ENCODE measurements around the gene RNF121.

DNA sequence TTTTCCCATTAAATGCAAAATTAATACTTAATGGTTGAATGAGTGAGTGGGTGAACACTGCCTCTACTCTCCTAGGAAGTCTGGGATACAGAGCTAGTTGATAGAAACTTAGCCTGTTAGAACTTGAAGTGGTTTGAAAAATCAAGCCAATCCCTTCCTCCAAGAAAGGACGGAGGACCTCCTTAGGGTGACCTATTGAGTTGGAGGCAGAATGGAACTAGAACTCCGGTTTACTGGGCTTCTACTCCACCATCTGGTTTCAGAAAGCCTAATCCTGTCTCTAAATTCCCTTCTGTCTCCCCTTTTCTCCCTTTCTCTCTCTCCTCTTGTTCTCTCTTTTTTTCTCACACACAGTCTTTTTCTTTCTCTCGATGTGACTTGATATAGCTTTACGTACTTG is 50.2 kb downstream of the RNF121 start:
- TF ChIP-seq, protein P1, sequence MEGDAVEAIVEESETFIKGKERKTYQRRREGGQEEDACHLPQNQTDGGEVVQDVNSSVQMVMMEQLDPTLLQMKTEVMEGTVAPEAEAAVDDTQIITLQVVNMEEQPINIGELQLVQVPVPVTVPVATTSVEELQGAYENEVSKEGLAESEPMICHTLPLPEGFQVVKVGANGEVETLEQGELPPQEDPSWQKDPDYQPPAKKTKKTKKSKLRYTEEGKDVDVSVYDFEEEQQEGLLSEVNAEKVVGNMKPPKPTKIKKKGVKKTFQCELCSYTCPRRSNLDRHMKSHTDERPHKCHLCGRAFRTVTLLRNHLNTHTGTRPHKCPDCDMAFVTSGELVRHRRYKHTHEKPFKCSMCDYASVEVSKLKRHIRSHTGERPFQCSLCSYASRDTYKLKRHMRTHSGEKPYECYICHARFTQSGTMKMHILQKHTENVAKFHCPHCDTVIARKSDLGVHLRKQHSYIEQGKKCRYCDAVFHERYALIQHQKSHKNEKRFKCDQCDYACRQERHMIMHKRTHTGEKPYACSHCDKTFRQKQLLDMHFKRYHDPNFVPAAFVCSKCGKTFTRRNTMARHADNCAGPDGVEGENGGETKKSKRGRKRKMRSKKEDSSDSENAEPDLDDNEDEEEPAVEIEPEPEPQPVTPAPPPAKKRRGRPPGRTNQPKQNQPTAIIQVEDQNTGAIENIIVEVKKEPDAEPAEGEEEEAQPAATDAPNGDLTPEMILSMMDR (IDR thresholded peaks at IDR 0.05), result no peak
- TF ChIP-seq POLR2A (IDR thresholded peaks at IDR 0.05), result no peak
- TF ChIP-seq EP300 (IDR thresholded peaks at IDR 0.05), result no peak
- TF ChIP-seq POLR2AphosphoS5 (IDR thresholded peaks at IDR 0.05), result no peak
